ENCODE measurements around the gene HLA-F. TPM values are rescaled to one million over a fixed set of nuclear protein-coding genes. Genes with fewer than 3 reads are reported as not detected.

The HLA-F gene
- polyA plus RNA-seq, 4 donors = 7.1 to 564 (median 203) TPM

GRCh38 chr6:29681811-29682210, 41.4 kb upstream of the HLA-F start:
- Histone ChIP-seq H3K36me3 (ENCODE audit: control insufficient read depth in 3 of 3, insufficient read depth in 2 of 3, low read depth in 1 of 3, low read length in 3 of 3) (no peaks in the 10 kb centered on the region), H3K27me3 (ENCODE audit: control insufficient read depth in 3 of 3, insufficient read depth in 3 of 3, low read length in 3 of 3) (peaks cover 0 to 11% (median 0%) of the 10 kb centered on the region in 3 donors), H3K9me3 (ENCODE audit: control insufficient read depth in 2 of 2, insufficient read depth in 1 of 2, low read depth in 1 of 2, low read length in 1 of 2) (no peaks in the 10 kb centered on the region), H3K4me1 (ENCODE audit: control insufficient read depth in 3 of 3, insufficient read depth in 2 of 3, low read depth in 1 of 3, low read length in 2 of 3) (no peaks in the 10 kb centered on the region), H3K27ac (ENCODE audit: low read depth in 1 of 3, low read length in 2 of 3) (no peak overlapping the region), H3K4me3 (ENCODE audit: low read depth in 1 of 3, low read length in 3 of 3) (no peak overlapping the region)
- 76 to 88% (median 81%) methylated on average over 8 of the region's 8 CpGs for WGBS, 3 donors
- DNase-seq (no peak), FAIRE-seq (no peak)

GRCh38 chr6:29685718-29686326, 37.4 kb upstream of the HLA-F start:
- H3K27ac ChIP-seq (ENCODE audit: low read depth in 1 of 3, low read length in 2 of 3) = no peak overlapping the region
- H3K9me3 ChIP-seq (ENCODE audit: control insufficient read depth in 2 of 2, insufficient read depth in 1 of 2, low read depth in 1 of 2, low read length in 1 of 2) = no peaks in the 10 kb centered on the region
- H3K27me3 ChIP-seq (ENCODE audit: control insufficient read depth in 3 of 3, insufficient read depth in 3 of 3, low read length in 3 of 3) = peaks cover 0 to under 1% (median 0%) of the 10 kb centered on the region in 3 donors
- H3K36me3 ChIP-seq (ENCODE audit: control insufficient read depth in 3 of 3, insufficient read depth in 2 of 3, low read depth in 1 of 3, low read length in 3 of 3) = no peaks in the 10 kb centered on the region
- H3K4me1 ChIP-seq (ENCODE audit: control insufficient read depth in 3 of 3, insufficient read depth in 2 of 3, low read depth in 1 of 3, low read length in 2 of 3) = no peaks in the 10 kb centered on the region
- no peak for FAIRE-seq
- H3K4me3 ChIP-seq (ENCODE audit: low read depth in 1 of 3, low read length in 3 of 3) = no peak overlapping the region
- no peak for DNase-seq
- WGBS, 3 donors = 56 to 58% (median 58%) methylated on average over 15 of the region's 15 CpGs

GRCh38 chr6:29694637-29695036, 28.6 kb upstream of the HLA-F start:
- Histone ChIP-seq H3K9me3 (ENCODE audit: control insufficient read depth in 2 of 2, insufficient read depth in 1 of 2, low read depth in 1 of 2, low read length in 1 of 2) (peaks cover 0 to 9% of the 10 kb centered on the region in 2 donors), H3K36me3 (ENCODE audit: control insufficient read depth in 3 of 3, insufficient read depth in 2 of 3, low read depth in 1 of 3, low read length in 3 of 3) (no peaks in the 10 kb centered on the region), H3K27ac (ENCODE audit: low read depth in 1 of 3, low read length in 2 of 3) (no peak overlapping the region), H3K4me3 (ENCODE audit: low read depth in 1 of 3, low read length in 3 of 3) (no peak overlapping the region), H3K4me1 (ENCODE audit: control insufficient read depth in 3 of 3, insufficient read depth in 2 of 3, low read depth in 1 of 3, low read length in 2 of 3) (no peaks in the 10 kb centered on the region), H3K27me3 (ENCODE audit: control insufficient read depth in 3 of 3, insufficient read depth in 3 of 3, low read length in 3 of 3) (no peaks in the 10 kb centered on the region)
- WGBS, 3 donors = 51 to 71% (median 62%) methylated on average over 3 of the region's 3 CpGs
- FAIRE-seq (no peak), DNase-seq (no peak)

GRCh38 chr6:29696147-29697125, 26.8 kb upstream of the HLA-F start:
- FAIRE-seq (no peak), DNase-seq (no peak)
- peaks cover 0 to 9% of the 10 kb centered on the region in 2 donors for H3K9me3 ChIP-seq (ENCODE audit: control insufficient read depth in 2 of 2, insufficient read depth in 1 of 2, low read depth in 1 of 2, low read length in 1 of 2)
- no peaks in the 10 kb centered on the region for H3K27me3 ChIP-seq (ENCODE audit: control insufficient read depth in 3 of 3, insufficient read depth in 3 of 3, low read length in 3 of 3)
- H3K4me3 ChIP-seq (ENCODE audit: low read depth in 1 of 3, low read length in 3 of 3) = no peak overlapping the region
- H3K36me3 ChIP-seq (ENCODE audit: control insufficient read depth in 3 of 3, insufficient read depth in 2 of 3, low read depth in 1 of 3, low read length in 3 of 3) = no peaks in the 10 kb centered on the region
- no peaks in the 10 kb centered on the region for H3K4me1 ChIP-seq (ENCODE audit: control insufficient read depth in 3 of 3, insufficient read depth in 2 of 3, low read depth in 1 of 3, low read length in 2 of 3)
- no peak overlapping the region for H3K27ac ChIP-seq (ENCODE audit: low read depth in 1 of 3, low read length in 2 of 3)
- WGBS, 3 donors = 66 to 72% (median 68%) methylated on average over 10 of the region's 10 CpGs

GRCh38 chr6:29702519-29703103, 20.6 kb upstream of the HLA-F start:
- Histone ChIP-seq H3K4me3 (ENCODE audit: low read depth in 1 of 3, low read length in 3 of 3) (no peak overlapping the region), H3K27ac (ENCODE audit: low read depth in 1 of 3, low read length in 2 of 3) (no peak overlapping the region), H3K4me1 (ENCODE audit: control insufficient read depth in 3 of 3, insufficient read depth in 2 of 3, low read depth in 1 of 3, low read length in 2 of 3) (no peaks in the 10 kb centered on the region), H3K9me3 (ENCODE audit: control insufficient read depth in 2 of 2, insufficient read depth in 1 of 2, low read depth in 1 of 2, low read length in 1 of 2) (no peaks in the 10 kb centered on the region), H3K27me3 (ENCODE audit: control insufficient read depth in 3 of 3, insufficient read depth in 3 of 3, low read length in 3 of 3) (peaks cover 0 to 10% (median 0%) of the 10 kb centered on the region in 3 donors), H3K36me3 (ENCODE audit: control insufficient read depth in 3 of 3, insufficient read depth in 2 of 3, low read depth in 1 of 3, low read length in 3 of 3) (no peaks in the 10 kb centered on the region)
- DNase-seq (peak in 1 of 2 donors; percentile 29), FAIRE-seq (no peak)
- WGBS, 3 donors = 8 to 26% (median 24%) methylated on average over 17 of the region's 17 CpGs

GRCh38 chr6:29705389-29706231, 17.6 kb upstream of the HLA-F start:
- no peak overlapping the region for H3K27ac ChIP-seq (ENCODE audit: low read depth in 1 of 3, low read length in 2 of 3)
- no peaks in the 10 kb centered on the region for H3K9me3 ChIP-seq (ENCODE audit: control insufficient read depth in 2 of 2, insufficient read depth in 1 of 2, low read depth in 1 of 2, low read length in 1 of 2)
- no peaks in the 10 kb centered on the region for H3K4me1 ChIP-seq (ENCODE audit: control insufficient read depth in 3 of 3, insufficient read depth in 2 of 3, low read depth in 1 of 3, low read length in 2 of 3)
- FAIRE-seq = no peak
- DNase-seq = peak; percentile 47 to 69
- H3K36me3 ChIP-seq (ENCODE audit: control insufficient read depth in 3 of 3, insufficient read depth in 2 of 3, low read depth in 1 of 3, low read length in 3 of 3) = no peaks in the 10 kb centered on the region
- peaks cover 0 to 10% (median 0%) of the 10 kb centered on the region in 3 donors for H3K27me3 ChIP-seq (ENCODE audit: control insufficient read depth in 3 of 3, insufficient read depth in 3 of 3, low read length in 3 of 3)
- 33 to 36% (median 35%) methylated on average over 10 of the region's 10 CpGs for WGBS, 3 donors
- no peak overlapping the region for H3K4me3 ChIP-seq (ENCODE audit: low read depth in 1 of 3, low read length in 3 of 3)

GRCh38 chr6:29708432-29709179, 14.6 kb upstream of the HLA-F start:
- FAIRE-seq (no peak), DNase-seq (peak in 1 of 2 donors; percentile 79)
- Histone ChIP-seq H3K36me3 (ENCODE audit: control insufficient read depth in 3 of 3, insufficient read depth in 2 of 3, low read depth in 1 of 3, low read length in 3 of 3) (no peaks in the 10 kb centered on the region), H3K4me3 (ENCODE audit: low read depth in 1 of 3, low read length in 3 of 3) (no peak overlapping the region), H3K27ac (ENCODE audit: low read depth in 1 of 3, low read length in 2 of 3) (peak overlapping the region in 1 of 3 donors; percentile 84), H3K9me3 (ENCODE audit: control insufficient read depth in 2 of 2, insufficient read depth in 1 of 2, low read depth in 1 of 2, low read length in 1 of 2) (no peaks in the 10 kb centered on the region), H3K4me1 (ENCODE audit: control insufficient read depth in 3 of 3, insufficient read depth in 2 of 3, low read depth in 1 of 3, low read length in 2 of 3) (no peaks in the 10 kb centered on the region), H3K27me3 (ENCODE audit: control insufficient read depth in 3 of 3, insufficient read depth in 3 of 3, low read length in 3 of 3) (peaks cover 0 to 6% (median 0%) of the 10 kb centered on the region in 3 donors)
- 47 to 55% (median 53%) methylated on average over 11 of the region's 11 CpGs for WGBS, 3 donors

Data from small intestine (tissue), 7 donors.